Uterus (tissue), 2 donors: Measurements from ENCODE around the gene ARHGAP44.

ENCODE experiments used
- POLR2A ChIP-seq, 2 donors: fragments of 450-650 bp; IDR thresholded peaks; one replicate each; pipeline ENCODE4 v1.6.1; 2016; ENCODE audit warnings: antibody characterized with exemption in 2 of 2, mild to moderate bottlenecking in 1 of 2, moderate library complexity in 1 of 2
- TF ChIP-seq, protein P1 (sequence below), 4 experiments: fragments of 200-600 bp in 2 of 4; fragments of 450-650 bp in 2 of 4; sonication (generic) in 2 of 4; IDR thresholded peaks; one replicate each; pipeline ENCODE4 v1.5.1; 2016 to 2019; ENCODE audit warnings: antibody characterized with exemption in 4 of 4, mild to moderate bottlenecking in 2 of 4, moderate library complexity in 1 of 4

DNA sequence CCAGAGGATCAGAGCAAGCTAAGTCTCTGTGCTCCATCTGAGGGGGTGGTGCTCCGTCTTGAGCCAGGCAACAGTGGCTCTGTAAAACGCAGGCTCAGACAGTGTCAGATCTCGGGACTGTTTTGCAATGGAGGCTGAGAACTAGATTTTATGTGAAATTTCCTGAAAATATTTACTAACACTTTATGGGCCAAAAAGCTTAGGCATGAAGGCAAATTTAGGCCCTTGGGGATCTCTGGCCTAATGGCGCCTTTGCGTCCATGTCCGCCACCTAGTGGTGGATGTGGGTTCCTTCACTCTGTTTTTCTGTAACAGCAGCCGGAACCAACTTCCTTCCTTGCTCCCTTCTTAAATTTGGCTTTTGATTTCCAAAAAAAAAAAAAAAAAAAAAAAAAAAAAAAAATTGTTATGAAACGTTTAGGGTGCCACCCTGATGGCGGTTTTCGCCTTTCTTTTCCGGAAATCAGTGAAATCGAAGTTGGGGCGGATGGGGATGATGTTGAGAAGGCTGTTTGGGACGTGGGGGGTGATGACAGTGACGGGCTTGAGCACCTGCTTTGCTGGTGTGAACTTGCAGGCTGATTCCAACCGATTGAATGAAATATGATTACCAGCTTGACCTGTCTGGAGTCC, 242.5 kb downstream of the ARHGAP44 start:
- TF ChIP-seq, protein P1, sequence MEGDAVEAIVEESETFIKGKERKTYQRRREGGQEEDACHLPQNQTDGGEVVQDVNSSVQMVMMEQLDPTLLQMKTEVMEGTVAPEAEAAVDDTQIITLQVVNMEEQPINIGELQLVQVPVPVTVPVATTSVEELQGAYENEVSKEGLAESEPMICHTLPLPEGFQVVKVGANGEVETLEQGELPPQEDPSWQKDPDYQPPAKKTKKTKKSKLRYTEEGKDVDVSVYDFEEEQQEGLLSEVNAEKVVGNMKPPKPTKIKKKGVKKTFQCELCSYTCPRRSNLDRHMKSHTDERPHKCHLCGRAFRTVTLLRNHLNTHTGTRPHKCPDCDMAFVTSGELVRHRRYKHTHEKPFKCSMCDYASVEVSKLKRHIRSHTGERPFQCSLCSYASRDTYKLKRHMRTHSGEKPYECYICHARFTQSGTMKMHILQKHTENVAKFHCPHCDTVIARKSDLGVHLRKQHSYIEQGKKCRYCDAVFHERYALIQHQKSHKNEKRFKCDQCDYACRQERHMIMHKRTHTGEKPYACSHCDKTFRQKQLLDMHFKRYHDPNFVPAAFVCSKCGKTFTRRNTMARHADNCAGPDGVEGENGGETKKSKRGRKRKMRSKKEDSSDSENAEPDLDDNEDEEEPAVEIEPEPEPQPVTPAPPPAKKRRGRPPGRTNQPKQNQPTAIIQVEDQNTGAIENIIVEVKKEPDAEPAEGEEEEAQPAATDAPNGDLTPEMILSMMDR (IDR thresholded peaks at IDR 0.05), result peak; percentile 37 to 54 (median 44)
- TF ChIP-seq POLR2A (IDR thresholded peaks at IDR 0.05), result no peak
